Hepatocyte (in vitro differentiated cells): ENCODE measurements around the gene CPE. TPM values are rescaled to one million over a fixed set of nuclear protein-coding genes. Genes with fewer than 3 reads are reported as not detected.
A peak's percentile ranks its signal among the peaks of the same experiment; 100 is the strongest.
"Not testable (repeated sequence)": the region's sequence is repeated elsewhere in the genome, so short reads cannot be mapped to it uniquely, and the experiment has no call there.

Experiments used
- DNase-seq: peaks from one replicate; pipeline ENCODE4 v3.0.0-alpha.2; 2016; ENCODE audit warnings: low spot score
- H2AFZ ChIP-seq: fragments of 200-600 bp; sonication (generic); 2 replicates; pipeline ENCODE4 v1.6.0; 2016; ENCODE audit warnings: antibody characterized with exemption, mild to moderate bottlenecking
- H3K27ac ChIP-seq: fragments of 200-600 bp; sonication (generic); 2 replicates; pipeline ENCODE4 v1.5.1; 2016; ENCODE audit warnings: mild to moderate bottlenecking
- H3K27me3 ChIP-seq: fragments of 200-600 bp; sonication (generic); 2 replicates; pipeline ENCODE4 v1.6.1; 2016
- H3K36me3 ChIP-seq: fragments of 200-600 bp; sonication (generic); replicated peaks from 2 replicates; pipeline ENCODE4 v1.5.1; 2016; ENCODE audit warnings: low read depth; ENCODE audit not compliant: insufficient read depth
- H3K4me1 ChIP-seq: fragments of 200-600 bp; sonication (generic); 2 replicates; pipeline ENCODE4 v1.5.1; 2016; ENCODE audit warnings: mild to moderate bottlenecking, moderate library complexity; ENCODE audit not compliant: insufficient read depth
- H3K4me2 ChIP-seq: fragments of 200-600 bp; sonication (generic); 2 replicates; pipeline ENCODE4 v1.6.0; 2016
- H3K4me3 ChIP-seq: fragments of 200-600 bp; sonication (generic); 2 replicates; pipeline ENCODE4 v1.5.1; 2016; ENCODE audit warnings: mild to moderate bottlenecking
- H3K79me2 ChIP-seq: fragments of 200-600 bp; sonication (generic); 2 replicates; pipeline ENCODE4 v1.6.0; 2017; ENCODE audit warnings: mild to moderate bottlenecking
- H3K9me2 ChIP-seq: fragments of 200-600 bp; sonication (generic); replicated peaks from 2 replicates; pipeline ENCODE4 v1.6.0; 2017; ENCODE audit warnings: mild to moderate bottlenecking; ENCODE audit not compliant: insufficient read depth
- H3K9me3 ChIP-seq: fragments of 200-600 bp; sonication (generic); 2 replicates; pipeline ENCODE4 v1.5.1; 2016; ENCODE audit warnings: low read depth, mild to moderate bottlenecking
- H4K20me1 ChIP-seq: fragments of 200-600 bp; sonication (generic); 2 replicates; pipeline ENCODE4 v1.6.0; 2016; ENCODE audit warnings: mild to moderate bottlenecking; ENCODE audit not compliant: insufficient read depth, poor library complexity, severe bottlenecking
- CTCF ChIP-seq: fragments of 200-600 bp; sonication (generic); IDR thresholded peaks from 2 replicates; pipeline ENCODE4 v1.5.1; 2016; ENCODE audit warnings: antibody characterized with exemption, mild to moderate bottlenecking; ENCODE audit not compliant: poor library complexity
- EZH2 ChIP-seq: fragments of 200-600 bp; sonication (generic); IDR thresholded peaks from 2 replicates; pipeline ENCODE4 v1.6.1; 2016; ENCODE audit warnings: antibody characterized with exemption, mild to moderate bottlenecking, borderline replicate concordance
- EZH2phosphoT487 ChIP-seq: fragments of 200-600 bp; sonication (generic); IDR thresholded peaks from one replicate; pipeline ENCODE4 v1.6.1; 2018; ENCODE audit warnings: antibody characterized with exemption, mild to moderate bottlenecking, low read depth, moderate library complexity; ENCODE audit not compliant: unreplicated experiment, severe bottlenecking
- WGBS: methylation state at CpG from one replicate; pipeline ENCODE4 v1.1.6; 2016; ENCODE audit warnings: low lambda C conversion rate; ENCODE audit errors: missing lambda C conversion rate; 5-methylcytosine and 5-hydroxymethylcytosine counted together
- polyA plus RNA-seq: library from polyadenylated mRNA; unstranded; fragments of >200 nt; fragmentation: Nextera tagmentation; extraction: Ambion mirVana; gene quantifications from 2 replicates; pipeline ENCODE4 v1.2.1, GENCODE V29; 2016
- total RNA-seq: library from RNA; depleted of rRNA; stranded (reverse); fragments of >200 nt; gene quantifications from 2 replicates; pipeline ENCODE4 v1.2.3, GENCODE V29; 2014

The CPE gene
- total and polyA plus RNA-seq, 2 experiments from 2014 or later: 66.4 to 106 TPM

- Histone ChIP-seq H3K9me3 (no peaks in the 10 kb centered on the region), H3K27me3 (peaks cover 9% of the 10 kb centered on the region), H2AFZ (no peak overlapping the region), H3K9me2 (no peaks in the 10 kb centered on the region), H3K79me2 (no peaks in the 10 kb centered on the region), H3K4me1 (no peaks in the 10 kb centered on the region), H4K20me1 (no peaks in the 10 kb centered on the region), H3K36me3 (no peaks in the 10 kb centered on the region), H3K27ac (no peak overlapping the region), H3K4me2 (no peak overlapping the region), H3K4me3 (no peak overlapping the region)
- no peak for DNase-seq
- TF ChIP-seq EZH2phosphoT487: no peak
- TF ChIP-seq CTCF: no peak
- no peak for TF ChIP-seq EZH2
- 95% methylated on average over 1 of the region's 1 CpG for WGBS
These were observed 111.0 kb downstream of the CPE start for GRCh38 chr4:165489786-165490185.

GRCh38 chr4:165492583-165492982, 113.8 kb downstream of the CPE start:
- H3K9me3 ChIP-seq, H3K79me2 ChIP-seq, H3K9me2 ChIP-seq, H4K20me1 ChIP-seq, H3K36me3 ChIP-seq, DNase-seq, H3K4me3 ChIP-seq, H3K27ac ChIP-seq, H2AFZ ChIP-seq, H3K4me1 ChIP-seq: not testable (repeated sequence)
- 67% methylated on average over 6 of the region's 6 CpGs for WGBS
- peaks cover 10% of the 10 kb centered on the region for H3K27me3 ChIP-seq
- peak overlapping the region; percentile 23 for H3K4me2 ChIP-seq

DNA sequence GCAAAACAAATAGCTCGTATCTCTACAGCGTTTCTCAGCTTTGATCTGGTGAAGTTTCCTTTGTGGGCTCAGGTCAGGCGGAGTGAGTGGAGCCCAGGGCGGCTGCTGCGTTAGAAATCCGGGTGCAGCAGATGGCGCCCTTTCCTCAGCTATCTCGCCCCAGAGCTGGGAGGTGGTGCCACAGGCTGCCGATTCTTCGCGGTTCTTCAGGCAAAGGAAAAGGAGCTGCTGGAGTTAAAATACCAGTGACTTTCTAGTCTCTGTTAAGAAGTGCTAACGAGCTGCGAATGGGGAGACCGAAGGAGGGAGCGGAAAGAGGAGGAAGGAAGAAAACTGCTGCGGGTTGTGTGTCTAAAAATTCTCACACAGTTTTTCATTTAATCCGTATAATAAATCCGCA, 114.6 kb downstream of the CPE start:
- H3K36me3 ChIP-seq: no peaks in the 10 kb centered on the region
- no peak overlapping the region for H3K4me3 ChIP-seq
- H3K27me3 ChIP-seq: peaks cover 10% of the 10 kb centered on the region
- peak overlapping the region; percentile 68 for H3K4me2 ChIP-seq
- TF ChIP-seq EZH2: no peak
- peak; percentile 85 for TF ChIP-seq CTCF
- TF ChIP-seq EZH2phosphoT487: no peak
- no peaks in the 10 kb centered on the region for H3K79me2 ChIP-seq
- peak overlapping the region; percentile 37 for H2AFZ ChIP-seq
- no peaks in the 10 kb centered on the region for H3K4me1 ChIP-seq
- peak; percentile 88 for DNase-seq
- H3K9me3 ChIP-seq: no peaks in the 10 kb centered on the region
- WGBS: 8% methylated on average over 18 of the region's 18 CpGs
- H4K20me1 ChIP-seq: no peaks in the 10 kb centered on the region
- no peak overlapping the region for H3K27ac ChIP-seq
- H3K9me2 ChIP-seq: no peaks in the 10 kb centered on the region

DNA sequence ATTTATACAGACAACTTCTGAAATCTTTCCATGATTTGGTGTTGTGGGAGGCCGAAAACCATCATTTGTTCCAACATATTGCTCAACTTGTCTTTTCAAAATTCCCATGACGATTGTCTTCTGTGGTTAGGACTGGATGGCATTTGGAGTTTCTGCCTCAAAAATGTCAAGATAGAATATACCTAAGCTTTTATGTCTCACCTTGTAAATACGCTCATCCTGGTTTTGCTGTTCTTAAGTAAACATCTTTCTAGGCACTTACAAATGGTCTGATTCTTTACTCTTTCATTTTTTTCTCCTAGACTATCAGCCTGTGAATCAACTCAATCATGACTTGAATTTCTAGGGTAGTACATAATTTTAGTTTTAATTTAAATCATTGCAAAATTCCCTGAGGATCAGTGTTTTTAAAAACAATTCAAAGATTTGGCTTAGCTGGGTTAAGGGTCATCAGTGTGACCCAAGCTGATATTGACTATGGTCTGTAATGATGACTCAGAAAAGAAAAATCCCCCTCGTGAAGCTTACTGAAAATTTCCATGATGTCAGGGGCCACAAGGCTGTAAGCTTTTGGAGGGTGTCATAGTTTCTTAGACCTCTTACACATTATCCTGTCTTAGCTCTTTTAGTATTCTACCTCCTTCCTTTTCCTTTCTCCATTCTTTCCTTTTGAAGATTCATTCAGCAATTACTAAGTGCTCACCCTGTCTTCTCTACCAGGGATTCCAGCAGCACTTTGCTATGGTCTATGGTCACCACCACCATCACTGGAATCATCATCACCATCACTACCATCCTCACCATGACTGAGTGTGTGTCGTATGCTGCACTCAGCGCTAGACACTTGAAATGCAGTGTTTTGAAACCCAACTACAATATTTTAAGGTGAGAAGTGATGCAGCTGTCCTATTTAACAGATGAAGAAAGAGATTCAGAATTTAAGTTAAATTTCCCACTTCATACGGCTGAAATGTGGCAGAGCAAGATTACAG, 124.4 kb downstream of the CPE start:
- no peaks in the 10 kb centered on the region for H3K9me2 ChIP-seq
- no peaks in the 10 kb centered on the region for H3K79me2 ChIP-seq
- no peaks in the 10 kb centered on the region for H3K9me3 ChIP-seq
- no peaks in the 10 kb centered on the region for H4K20me1 ChIP-seq
- TF ChIP-seq CTCF (no peak), EZH2 (no peak), EZH2phosphoT487 (no peak)
- no peaks in the 10 kb centered on the region for H3K27me3 ChIP-seq
- no peak overlapping the region for H2AFZ ChIP-seq
- H3K4me1 ChIP-seq: peaks cover 14% of the 10 kb centered on the region
- 78% methylated on average over 7 of the region's 7 CpGs for WGBS
- DNase-seq: peak; percentile 65
- H3K4me2 ChIP-seq: no peak overlapping the region
- no peak overlapping the region for H3K4me3 ChIP-seq
- H3K36me3 ChIP-seq: no peaks in the 10 kb centered on the region
- H3K27ac ChIP-seq: peak overlapping the region; percentile 80
